Left ventricle myocardium inferior (tissue), 1 donor: Measurements from ENCODE around the gene REG3A. TPM values are rescaled to one million over a fixed set of nuclear protein-coding genes. Genes with fewer than 3 reads are reported as not detected.

Experiments
- DNase-seq: peaks from one replicate; pipeline ENCODE4 v3.0.0-alpha.2; 2020
- H3K27ac ChIP-seq: fragments of 200-600 bp; replicated peaks from 2 replicates; pipeline ENCODE4 v1.8.0; 2021
- H3K27me3 ChIP-seq: fragments of 200-600 bp; 2 replicates; pipeline ENCODE4 v1.8.0; 2021; ENCODE audit warnings: low read depth
- H3K36me3 ChIP-seq: fragments of 200-600 bp; 2 replicates; pipeline ENCODE4 v1.8.0; 2021
- H3K4me1 ChIP-seq: fragments of 200-600 bp; 2 replicates; pipeline ENCODE4 v1.8.0; 2021
- H3K4me3 ChIP-seq: fragments of 200-600 bp; 2 replicates; pipeline ENCODE4 v1.8.0; 2021; ENCODE audit warnings: mild to moderate bottlenecking, moderate library complexity
- H3K9me3 ChIP-seq: fragments of 200-600 bp; replicated peaks from 2 replicates; pipeline ENCODE4 v1.8.0; 2021
- intact Hi-C: fragments of 100-400 bp; cut with micrococcal nuclease; formaldehyde crosslinking; loops from one replicate; pipeline ENCODE4 v1.11.0; 2022
- total RNA-seq: library from RNA; stranded (reverse); fragmentation: NEBNext Ultra II Directional; extraction: Animal tissue kit (Norgen Biotek cat#: 25700); gene quantifications from one replicate; pipeline ENCODE4 v1.2.1, GENCODE V29; 2021
- TF ChIP-seq, protein P1 (sequence below): fragments of 200-600 bp; IDR thresholded peaks from 2 replicates; pipeline ENCODE4 v1.8.0; 2021; ENCODE audit warnings: antibody characterized with exemption, mild to moderate bottlenecking, borderline replicate concordance
- donor health status: DM: no; HTN: yes; CAD: no; lungs with severe emphysema.

Gene REG3A
- total RNA-seq, 1 donor from 2014 or later, result not detected

DNA sequence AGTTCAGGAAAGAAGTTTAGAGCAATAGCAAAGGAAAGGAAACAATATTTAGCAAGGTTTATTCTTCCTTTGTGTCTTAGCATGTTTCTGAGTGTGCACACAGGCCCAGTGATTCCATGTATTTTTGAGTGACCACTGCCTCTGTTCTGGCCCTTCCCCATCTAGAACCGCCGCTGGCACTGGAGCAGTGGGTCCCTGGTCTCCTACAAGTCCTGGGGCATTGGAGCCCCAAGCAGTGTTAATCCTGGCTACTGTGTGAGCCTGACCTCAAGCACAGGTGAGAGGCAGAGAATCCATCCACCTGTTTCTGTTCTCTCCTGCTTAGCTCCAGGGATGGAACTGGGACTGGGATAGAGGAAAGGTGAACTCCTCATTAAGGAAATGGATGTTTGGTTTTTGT, 36.9 kb downstream of the REG3A start:
- Histone ChIP-seq H3K9me3 (peaks cover 8% of the 10 kb centered on the region), H3K27ac (no peak overlapping the region), H3K27me3 (no peaks in the 10 kb centered on the region), H3K4me1 (no peaks in the 10 kb centered on the region), H3K36me3 (no peaks in the 10 kb centered on the region), H3K4me3 (no peak overlapping the region)
- intact Hi-C loops, result no loop called here
- DNase-seq, result no peak
- TF ChIP-seq, protein P1, sequence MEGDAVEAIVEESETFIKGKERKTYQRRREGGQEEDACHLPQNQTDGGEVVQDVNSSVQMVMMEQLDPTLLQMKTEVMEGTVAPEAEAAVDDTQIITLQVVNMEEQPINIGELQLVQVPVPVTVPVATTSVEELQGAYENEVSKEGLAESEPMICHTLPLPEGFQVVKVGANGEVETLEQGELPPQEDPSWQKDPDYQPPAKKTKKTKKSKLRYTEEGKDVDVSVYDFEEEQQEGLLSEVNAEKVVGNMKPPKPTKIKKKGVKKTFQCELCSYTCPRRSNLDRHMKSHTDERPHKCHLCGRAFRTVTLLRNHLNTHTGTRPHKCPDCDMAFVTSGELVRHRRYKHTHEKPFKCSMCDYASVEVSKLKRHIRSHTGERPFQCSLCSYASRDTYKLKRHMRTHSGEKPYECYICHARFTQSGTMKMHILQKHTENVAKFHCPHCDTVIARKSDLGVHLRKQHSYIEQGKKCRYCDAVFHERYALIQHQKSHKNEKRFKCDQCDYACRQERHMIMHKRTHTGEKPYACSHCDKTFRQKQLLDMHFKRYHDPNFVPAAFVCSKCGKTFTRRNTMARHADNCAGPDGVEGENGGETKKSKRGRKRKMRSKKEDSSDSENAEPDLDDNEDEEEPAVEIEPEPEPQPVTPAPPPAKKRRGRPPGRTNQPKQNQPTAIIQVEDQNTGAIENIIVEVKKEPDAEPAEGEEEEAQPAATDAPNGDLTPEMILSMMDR, result no peak

DNA sequence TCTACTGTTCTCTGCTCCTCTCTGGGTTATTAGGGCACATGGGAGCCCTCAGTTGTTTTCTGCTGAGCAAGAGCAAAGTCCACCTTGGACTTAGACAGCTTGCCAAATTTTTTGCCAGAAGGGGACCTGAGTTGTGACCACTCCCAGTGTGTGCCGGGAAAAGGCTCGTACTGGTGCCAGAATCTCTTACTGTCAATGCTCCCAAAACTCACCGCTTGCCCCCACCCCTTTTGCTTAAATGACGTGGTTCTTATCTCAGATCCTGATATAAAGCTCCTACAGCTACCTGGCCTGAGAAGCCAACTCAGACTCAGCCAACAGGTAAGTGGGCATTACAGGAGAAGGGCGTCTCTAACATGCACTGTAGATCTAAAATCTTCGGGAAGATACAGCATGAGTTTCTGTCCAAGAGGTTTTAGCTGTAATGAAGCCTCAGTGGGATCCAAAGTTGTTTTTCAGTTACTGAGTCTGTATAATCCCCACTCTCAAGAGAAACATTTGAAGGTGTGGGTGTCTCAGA, 39.3 kb downstream of the REG3A start, which contains the start of gene REG1A:
Gene REG1A (plus strand): TSS at position 295 of the 520 bp plus-strand sequence. CDS start 374 bp downstream, outside the sequence.
- Histone ChIP-seq H3K4me3 (no peak within 1 kb of the TSS), H3K36me3 (no peaks in the 10 kb centered on the region), H3K4me1 (no peaks in the 10 kb centered on the region), H3K27me3 (no peaks in the 10 kb centered on the region), H3K9me3 (peaks cover 13% of the 10 kb centered on the region), H3K27ac (no peak within 1 kb of the TSS)
- intact Hi-C loops, result no loop called here
- no peak for DNase-seq
- TF ChIP-seq, protein P1, result no peak

DNA sequence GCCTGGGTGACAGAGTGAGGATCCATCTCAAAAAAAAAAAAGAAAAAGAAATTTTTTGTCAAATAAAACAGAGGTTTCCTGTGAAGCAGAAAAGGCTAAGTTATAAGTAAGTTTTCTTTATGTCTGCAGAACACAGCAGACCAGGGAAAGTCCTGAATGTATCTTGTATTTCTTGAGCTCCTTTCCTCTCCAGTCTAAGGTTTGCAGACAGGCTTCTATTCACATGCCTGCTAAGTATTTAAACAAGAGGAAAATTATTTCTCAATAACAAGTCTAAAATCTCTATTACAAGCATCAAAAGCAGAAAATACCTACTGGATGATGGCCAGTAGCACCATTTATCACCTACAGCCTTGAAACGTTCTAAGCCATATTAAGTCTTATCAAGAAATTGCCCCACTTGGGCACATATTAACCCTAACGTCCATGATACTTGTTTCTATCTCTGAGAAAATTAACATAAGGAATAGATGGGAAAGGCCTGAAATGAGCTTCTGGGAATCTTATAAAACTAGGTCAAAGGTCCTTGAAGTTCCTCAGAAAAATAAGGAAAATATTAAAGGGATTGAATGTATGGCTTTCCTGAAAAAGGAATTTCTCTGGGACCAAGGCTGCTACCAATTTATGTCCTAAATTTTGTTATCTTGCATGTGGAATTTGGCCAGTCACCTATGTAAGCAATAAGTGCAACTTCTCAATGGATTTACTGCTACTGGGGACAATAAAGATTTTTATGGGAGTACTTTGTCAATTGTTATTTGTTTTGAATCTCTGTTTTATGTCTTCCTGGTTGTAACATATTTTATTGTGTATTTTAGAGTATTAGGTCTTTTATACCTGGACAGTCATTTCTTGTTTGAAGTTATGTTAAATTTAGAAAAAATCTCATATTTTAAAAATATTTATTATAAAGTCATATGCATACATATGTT, 42.3 kb downstream of the REG3A start:
- Histone ChIP-seq H3K27ac (no peak overlapping the region), H3K4me1 (no peaks in the 10 kb centered on the region), H3K9me3 (peaks cover 13% of the 10 kb centered on the region), H3K4me3 (no peak overlapping the region), H3K36me3 (no peaks in the 10 kb centered on the region), H3K27me3 (no peaks in the 10 kb centered on the region)
- intact Hi-C loops, result no loop called here
- TF ChIP-seq, protein P1, result no peak
- DNase-seq, result no peak

DNA sequence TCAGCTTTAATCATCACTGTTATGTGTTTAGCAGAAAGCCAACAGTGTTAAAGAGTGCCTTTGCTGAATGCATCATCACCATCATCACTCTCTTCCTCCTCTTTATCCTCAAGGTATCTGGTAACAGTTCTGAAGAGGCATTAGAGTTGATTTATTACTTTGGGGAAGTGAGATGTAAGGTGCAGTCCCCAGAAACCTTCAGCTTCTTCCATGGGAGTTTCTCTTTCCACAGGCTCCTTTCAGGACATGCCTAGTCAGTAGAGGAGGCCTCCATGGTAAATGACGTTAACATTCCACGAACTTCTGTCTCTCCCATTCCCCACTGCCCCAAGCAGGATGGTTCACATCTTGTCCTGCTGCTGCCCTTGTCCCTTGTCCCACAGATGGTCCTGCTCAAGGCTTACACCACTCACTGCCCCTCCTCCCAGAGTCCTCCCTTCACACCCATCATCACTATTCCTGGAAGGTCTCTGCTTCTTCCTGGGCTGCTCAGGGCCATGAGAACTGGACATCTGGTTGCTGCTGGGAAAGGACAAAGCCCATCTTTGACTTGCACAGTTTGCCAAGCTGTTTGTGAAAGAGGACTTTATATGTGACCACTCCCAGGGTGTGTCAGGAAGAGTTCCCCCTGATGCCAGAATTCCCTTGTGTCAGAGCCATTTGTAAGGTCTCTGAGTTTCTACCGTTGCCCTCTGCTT, 44.6 kb downstream of the REG3A start:
- intact Hi-C loops, result no loop called here
- Histone ChIP-seq H3K27me3 (no peaks in the 10 kb centered on the region), H3K27ac (no peak overlapping the region), H3K4me1 (no peaks in the 10 kb centered on the region), H3K36me3 (no peaks in the 10 kb centered on the region), H3K4me3 (no peak overlapping the region), H3K9me3 (peaks cover 13% of the 10 kb centered on the region)
- DNase-seq, result no peak
- TF ChIP-seq, protein P1, result no peak

DNA sequence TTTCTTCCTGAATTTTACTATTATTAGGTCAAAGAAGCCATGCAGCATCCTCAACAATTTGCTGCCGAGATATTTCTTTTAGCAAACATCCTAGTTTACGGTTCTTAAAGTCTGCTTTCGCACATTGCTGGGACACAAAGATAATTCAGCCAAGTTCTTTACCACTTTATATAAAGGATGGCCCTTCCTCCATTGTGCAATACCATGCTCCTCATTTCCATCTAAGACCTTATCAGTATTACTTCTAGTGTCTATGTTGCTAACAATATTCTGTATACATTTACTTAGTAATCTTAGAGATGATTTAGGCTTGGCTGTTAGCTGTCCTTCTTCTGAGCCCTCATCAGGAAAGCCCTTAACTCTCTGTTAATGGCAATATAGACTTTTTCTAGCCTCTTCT, 47.3 kb downstream of the REG3A start:
- Histone ChIP-seq H3K9me3 (peaks cover under 1% of the 10 kb centered on the region), H3K4me1 (no peaks in the 10 kb centered on the region), H3K27me3 (no peaks in the 10 kb centered on the region), H3K27ac (no peak overlapping the region), H3K4me3 (no peak overlapping the region), H3K36me3 (no peaks in the 10 kb centered on the region)
- no peak for DNase-seq
- intact Hi-C loops, result no loop called here
- TF ChIP-seq, protein P1, result no peak
